ENCODE data around the gene TBL3. TPM values are rescaled to one million over a fixed set of nuclear protein-coding genes. Genes with fewer than 3 reads are reported as not detected.

The TBL3 gene
- total and polyA plus RNA-seq, 9 of the 15 experiments (the other 6 are each of a cell fraction or from before 2014, with no cell fraction given): 0.97 to 117 (median 24.5) TPM

DNA sequence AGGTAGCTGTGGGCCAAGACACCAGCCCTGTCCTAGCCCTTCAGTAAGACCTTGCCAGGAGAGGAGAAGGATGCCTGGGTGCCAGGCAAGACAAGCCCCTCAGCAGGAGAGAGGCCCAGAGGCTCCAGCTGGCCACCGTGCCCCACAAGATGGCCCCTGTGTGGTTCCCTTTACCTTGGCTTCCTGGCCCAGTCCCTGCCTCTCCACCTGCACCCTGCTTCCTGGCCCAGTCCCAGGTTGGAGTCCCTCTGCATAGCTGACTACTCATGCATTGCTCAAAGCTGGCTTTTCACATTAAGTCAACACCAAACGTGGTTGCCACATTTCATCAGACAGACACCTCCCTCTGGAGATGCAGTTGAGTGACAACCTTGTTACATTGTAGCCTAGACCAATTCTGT, 21.9 kb downstream of the TBL3 start (continued):
- TF ChIP-seq FOXA3 (CRISPR knock-in tag; conservative IDR thresholded peaks at IDR 0.05 in 1 of 2, IDR thresholded peaks at IDR 0.05 in 1 of 2) (peak in 1 of 2 experiments; percentile 84; a peak in 2 of 4 replicates), ZC3H11A (IDR thresholded peaks at IDR 0.05; ENCODE audit: low read depth, low read length) (no peak), ZFP30 (CRISPR knock-in tag; IDR thresholded peaks at IDR 0.05; ENCODE audit: borderline replicate concordance) (no peak), ZNF76 (CRISPR knock-in tag; IDR thresholded peaks at IDR 0.05; ENCODE audit: borderline replicate concordance) (0 out of 2 replicates have a peak, but pooled peaks have one; percentile 28), U2AF1 (optimal IDR thresholded peaks at IDR 0.05; ENCODE audit: low read depth, low read length) (no peak), POLR2G (IDR thresholded peaks at IDR 0.05; ENCODE audit: low read depth, low read length) (no peak), ZHX1 (conservative IDR thresholded peaks at IDR 0.05; ENCODE audit: low read length) (no peak), GTF2F1 (IDR thresholded peaks at IDR 0.05; ENCODE audit: low read depth, low read length) (no peak), NBN (IDR thresholded peaks at IDR 0.05; ENCODE audit: low read depth) (no peak), ZBTB11 (CRISPR knock-in tag; IDR thresholded peaks at IDR 0.05) (no peak)
- TF ChIP-seq, protein P1, sequence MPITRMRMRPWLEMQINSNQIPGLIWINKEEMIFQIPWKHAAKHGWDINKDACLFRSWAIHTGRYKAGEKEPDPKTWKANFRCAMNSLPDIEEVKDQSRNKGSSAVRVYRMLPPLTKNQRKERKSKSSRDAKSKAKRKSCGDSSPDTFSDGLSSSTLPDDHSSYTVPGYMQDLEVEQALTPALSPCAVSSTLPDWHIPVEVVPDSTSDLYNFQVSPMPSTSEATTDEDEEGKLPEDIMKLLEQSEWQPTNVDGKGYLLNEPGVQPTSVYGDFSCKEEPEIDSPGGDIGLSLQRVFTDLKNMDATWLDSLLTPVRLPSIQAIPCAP (CRISPR knock-in tag; IDR thresholded peaks at IDR 0.05; ENCODE audit: borderline replicate concordance): no peak
- TF ChIP-seq, protein P2, sequence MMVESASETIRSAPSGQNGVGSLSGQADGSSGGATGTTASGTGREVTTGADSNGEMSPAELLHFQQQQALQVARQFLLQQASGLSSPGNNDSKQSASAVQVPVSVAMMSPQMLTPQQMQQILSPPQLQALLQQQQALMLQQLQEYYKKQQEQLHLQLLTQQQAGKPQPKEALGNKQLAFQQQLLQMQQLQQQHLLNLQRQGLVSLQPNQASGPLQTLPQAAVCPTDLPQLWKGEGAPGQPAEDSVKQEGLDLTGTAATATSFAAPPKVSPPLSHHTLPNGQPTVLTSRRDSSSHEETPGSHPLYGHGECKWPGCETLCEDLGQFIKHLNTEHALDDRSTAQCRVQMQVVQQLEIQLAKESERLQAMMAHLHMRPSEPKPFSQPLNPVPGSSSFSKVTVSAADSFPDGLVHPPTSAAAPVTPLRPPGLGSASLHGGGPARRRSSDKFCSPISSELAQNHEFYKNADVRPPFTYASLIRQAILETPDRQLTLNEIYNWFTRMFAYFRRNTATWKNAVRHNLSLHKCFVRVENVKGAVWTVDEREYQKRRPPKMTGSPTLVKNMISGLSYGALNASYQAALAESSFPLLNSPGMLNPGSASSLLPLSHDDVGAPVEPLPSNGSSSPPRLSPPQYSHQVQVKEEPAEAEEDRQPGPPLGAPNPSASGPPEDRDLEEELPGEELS (CRISPR knock-in tag; IDR thresholded peaks at IDR 0.05; ENCODE audit: borderline replicate concordance): 0 out of 2 replicates have a peak, but pooled peaks have one; percentile 0
- TF ChIP-seq, protein P3, sequence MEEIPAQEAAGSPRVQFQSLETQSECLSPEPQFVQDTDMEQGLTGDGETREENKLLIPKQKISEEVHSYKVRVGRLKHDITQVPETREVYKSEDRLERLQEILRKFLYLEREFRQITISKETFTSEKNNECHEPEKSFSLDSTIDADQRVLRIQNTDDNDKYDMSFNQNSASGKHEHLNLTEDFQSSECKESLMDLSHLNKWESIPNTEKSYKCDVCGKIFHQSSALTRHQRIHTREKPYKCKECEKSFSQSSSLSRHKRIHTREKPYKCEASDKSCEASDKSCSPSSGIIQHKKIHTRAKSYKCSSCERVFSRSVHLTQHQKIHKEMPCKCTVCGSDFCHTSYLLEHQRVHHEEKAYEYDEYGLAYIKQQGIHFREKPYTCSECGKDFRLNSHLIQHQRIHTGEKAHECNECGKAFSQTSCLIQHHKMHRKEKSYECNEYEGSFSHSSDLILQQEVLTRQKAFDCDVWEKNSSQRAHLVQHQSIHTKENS (CRISPR knock-in tag; IDR thresholded peaks at IDR 0.05): no peak
- TF ChIP-seq, protein P4, sequence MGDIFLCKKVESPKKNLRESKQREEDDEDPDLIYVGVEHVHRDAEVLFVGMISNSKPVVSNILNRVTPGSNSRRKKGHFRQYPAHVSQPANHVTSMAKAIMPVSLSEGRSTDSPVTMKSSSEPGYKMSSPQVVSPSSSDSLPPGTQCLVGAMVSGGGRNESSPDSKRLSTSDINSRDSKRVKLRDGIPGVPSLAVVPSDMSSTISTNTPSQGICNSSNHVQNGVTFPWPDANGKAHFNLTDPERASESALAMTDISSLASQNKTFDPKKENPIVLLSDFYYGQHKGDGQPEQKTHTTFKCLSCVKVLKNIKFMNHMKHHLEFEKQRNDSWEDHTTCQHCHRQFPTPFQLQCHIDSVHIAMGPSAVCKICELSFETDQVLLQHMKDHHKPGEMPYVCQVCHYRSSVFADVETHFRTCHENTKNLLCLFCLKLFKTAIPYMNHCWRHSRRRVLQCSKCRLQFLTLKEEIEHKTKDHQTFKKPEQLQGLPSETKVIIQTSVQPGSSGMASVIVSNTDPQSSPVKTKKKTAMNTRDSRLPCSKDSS (IDR thresholded peaks at IDR 0.05; ENCODE audit: low read depth, partially characterized antibody): no peak
